CD4-positive, alpha-beta T cell treated with Interleukin-2 at 100 ng/mL for 4 hours (primary cell): ENCODE data around the gene SETX.

Experiments used
- DNase-seq: peaks from one replicate; pipeline ENCODE4 v3.0.0-alpha.2; 2020; ENCODE audit warnings: low spot score

SETX gene

GRCh38 chr9:132216861-132217619 lies 137.7 kb downstream of the SETX start:
- DNase-seq = no peak

GRCh38 chr9:132214027-132214622 lies 140.7 kb downstream of the SETX start:
- no peak for DNase-seq

- no peak for DNase-seq
Measured at GRCh38 chr9:132211570-132211969, 143.2 kb downstream of the SETX start.
